Stimulated activated CD8-positive, alpha-beta memory T cell treated with anti-CD3 and anti-CD28 coated beads, Interleukin-4, amount 100 ng/mL, for 1 hour (primary cell): ENCODE results near the gene UQCR10.

ENCODE experiments used
- DNase-seq, 2 donors: peaks; one replicate each; pipeline ENCODE4 v3.0.0-alpha.2; 2020; ENCODE audit warnings: low read depth in 2 of 2, low spot score in 1 of 2

The UQCR10 gene

GRCh38 chr22:29798318-29798717, 31.1 kb downstream of the UQCR10 start:
- DNase-seq, result no peak

- no peak for DNase-seq
These were observed 31.6 kb downstream of the UQCR10 start for GRCh38 chr22:29798801-29799200.

GRCh38 chr22:29799217-29799680, 32.1 kb downstream of the UQCR10 start:
- no peak for DNase-seq

GRCh38 chr22:29801153-29801552, 34.0 kb downstream of the UQCR10 start:
- no peak for DNase-seq

GRCh38 chr22:29801796-29802195, 34.6 kb downstream of the UQCR10 start:
- DNase-seq, result no peak

GRCh38 chr22:29803190-29803589, 36.0 kb downstream of the UQCR10 start:
- no peak for DNase-seq

GRCh38 chr22:29804985-29805384, 37.8 kb downstream of the UQCR10 start:
- no peak for DNase-seq

- DNase-seq, result no peak
These were observed 39.0 kb downstream of the UQCR10 start for GRCh38 chr22:29806196-29806595.

GRCh38 chr22:29810216-29810615, 43.0 kb downstream of the UQCR10 start:
- no peak for DNase-seq

GRCh38 chr22:29811377-29811776, 44.2 kb downstream of the UQCR10 start:
- no peak for DNase-seq

- DNase-seq, result no peak
These were observed 46.0 kb downstream of the UQCR10 start for GRCh38 chr22:29813126-29813525.

- DNase-seq, result no peak
These were observed 46.4 kb downstream of the UQCR10 start for GRCh38 chr22:29813563-29813962.

GRCh38 chr22:29814003-29814402, 46.8 kb downstream of the UQCR10 start:
- DNase-seq, result no peak

GRCh38 chr22:29815580-29815979, 48.4 kb downstream of the UQCR10 start:
- DNase-seq, result no peak

- no peak for DNase-seq
These were observed 49.0 kb downstream of the UQCR10 start for GRCh38 chr22:29816128-29816527.

- DNase-seq, result no peak
These were observed 49.4 kb downstream of the UQCR10 start for GRCh38 chr22:29816539-29816938.

- no peak for DNase-seq
These were observed 49.8 kb downstream of the UQCR10 start for GRCh38 chr22:29816980-29817379.

- no peak for DNase-seq
These were observed 50.6 kb downstream of the UQCR10 start for GRCh38 chr22:29817724-29818123.

- no peak for DNase-seq
These were observed 52.3 kb downstream of the UQCR10 start for GRCh38 chr22:29819501-29819900.
